Panc1 (cell line): ENCODE data around the gene MMRN2. TPM values are rescaled to one million over a fixed set of nuclear protein-coding genes. Genes with fewer than 3 reads are reported as not detected.

Experiments used
- ATAC-seq: fragments of 200-7000 bp; cut with Tn5 transposase; 2 replicates; pipeline ENCODE4 v1.9.1; 2020; ENCODE audit warnings: mild to moderate bottlenecking, moderate library complexity
- BruUV-seq: library from RNA; stranded (reverse); fragments of 400-500 nt; replicated peaks from 2 replicates; lab custom pipeline; 2021; lab: Mats Ljungman, UMichigan
- CTCF ChIA-PET: fragments of 300-600 bp; sonication (Branson Sonifier 250); formaldehyde crosslinking; loops from one replicate; lab custom pipeline; 2022; ENCODE audit warnings: antibody characterized with exemption; lab: Charles Lee
- POLR2A ChIA-PET: fragments of 300-600 bp; sonication (Branson Sonifier 250); formaldehyde crosslinking; loops from one replicate; lab custom pipeline; 2022; ENCODE audit warnings: antibody characterized with exemption; lab: Charles Lee
- DNase-seq: peaks from one replicate; pipeline ENCODE4 v3.0.0-alpha.2; 2010; ENCODE audit warnings: low read depth, low spot score
- H3K27ac ChIP-seq: 2 replicates; pipeline ENCODE4 v1.5.1; 2011; ENCODE audit warnings: mild to moderate bottlenecking, low read length, inconsistent platforms
- H3K27me3 ChIP-seq: fragments of 200-500 bp; sonication (Bioruptor generic); 2 replicates; pipeline ENCODE4 v1.6.0; 2014; ENCODE audit warnings: low read length, inconsistent platforms; ENCODE audit not compliant: control insufficient read depth, insufficient read depth
- H3K36me3 ChIP-seq: fragments of 200-500 bp; sonication (Bioruptor generic); 2 replicates; pipeline ENCODE4 v1.5.1; 2014; ENCODE audit warnings: inconsistent platforms, mild to moderate bottlenecking, low read length, moderate library complexity; ENCODE audit not compliant: control insufficient read depth, insufficient read depth
- H3K4me1 ChIP-seq: 2 replicates; pipeline ENCODE4 v1.5.1; 2011; ENCODE audit warnings: inconsistent platforms, mild to moderate bottlenecking, low read length, moderate library complexity; ENCODE audit not compliant: control insufficient read depth, insufficient read depth
- H3K4me3 ChIP-seq, 2 experiments: 2 replicates each; pipeline ENCODE4 v1.5.1; 2011 to 2012; ENCODE audit warnings: low read depth in 2 of 2, low read length in 2 of 2, mild to moderate bottlenecking in 2 of 2, inconsistent platforms in 1 of 2, moderate library complexity in 1 of 2
- H3K9me3 ChIP-seq: fragments of 200-500 bp; sonication (Bioruptor generic); 2 replicates; pipeline ENCODE4 v1.5.1; 2014; ENCODE audit warnings: low read depth, mild to moderate bottlenecking, inconsistent platforms, low read length, moderate library complexity; ENCODE audit not compliant: control insufficient read depth, insufficient read depth
- POLR2AphosphoS5 ChIP-seq: IDR thresholded peaks from 2 replicates; pipeline ENCODE4 v1.6.1; 2012; ENCODE audit warnings: mild to moderate bottlenecking, low read depth, low read length, moderate library complexity
- SIN3A ChIP-seq: IDR thresholded peaks from 2 replicates; pipeline ENCODE4 v1.6.1; 2012; ENCODE audit warnings: low read depth, mild to moderate bottlenecking, low read length, moderate library complexity, borderline replicate concordance; ENCODE audit not compliant: insufficient read depth
- TCF7L2 ChIP-seq: IDR thresholded peaks from 2 replicates; pipeline ENCODE4 v1.6.1; 2011; ENCODE audit warnings: mild to moderate bottlenecking, low read depth, low read length, inconsistent platforms
- in situ Hi-C: cut with HindIII; loops from 2 replicates; pipeline ENCODE4 v1.10.0; 2016; ENCODE audit warnings: low sequenced_read_pairs, low pct_unique_long_range_greater_than_20kb
- intact Hi-C: fragments of 100-400 bp; cut with micrococcal nuclease; formaldehyde crosslinking; loops from one replicate; pipeline ENCODE4 v1.10.0; 2022; ENCODE audit not compliant: unreplicated experiment
- total RNA-seq: library from RNA; stranded (reverse); gene quantifications from one replicate; pipeline ENCODE4 v1.2.1, GENCODE V29; 2021; ENCODE audit not compliant: unreplicated experiment
- TF ChIP-seq, protein P1 (sequence below), 2 experiments: IDR thresholded peaks; 2 replicates each; pipeline ENCODE4 v1.6.1; 2011 to 2012; ENCODE audit warnings: low read depth in 2 of 2, control low read depth in 1 of 2, low read length in 1 of 2, mild to moderate bottlenecking in 1 of 2, moderate library complexity in 1 of 2; ENCODE audit not compliant: insufficient read depth in 1 of 2
- TF ChIP-seq, protein P2 (sequence below): fragments of 450-650 bp; IDR thresholded peaks from 2 replicates; pipeline ENCODE4 v1.5.1; 2017; ENCODE audit warnings: mild to moderate bottlenecking

Gene MMRN2
- total RNA-seq, 1 experiment from 2014 or later = 1.0 TPM

DNA sequence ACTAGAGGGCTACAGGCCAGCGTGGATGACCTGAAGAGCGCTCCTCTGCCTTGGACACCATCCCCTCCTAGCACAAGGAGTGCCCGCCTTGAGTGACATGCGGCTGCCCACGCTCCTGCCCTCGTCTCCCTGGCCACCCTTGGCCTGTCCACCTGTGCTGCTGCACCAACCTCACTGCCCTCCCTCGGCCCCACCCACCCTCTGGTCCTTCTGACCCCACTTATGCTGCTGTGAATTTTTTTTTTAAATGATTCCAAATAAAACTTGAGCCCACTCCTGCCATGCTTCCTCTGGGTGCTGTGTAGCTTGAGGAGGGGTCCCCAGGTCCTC lies 5.5 kb upstream of the MMRN2 start:
- Histone ChIP-seq H3K4me1 (peaks cover 46% of the 10 kb centered on the region), H3K27me3 (no peaks in the 10 kb centered on the region), H3K4me3 (no peak overlapping the region), H3K9me3 (no peaks in the 10 kb centered on the region), H3K27ac (no peak overlapping the region), H3K36me3 (no peaks in the 10 kb centered on the region)
- no TSS peak for BruUV-seq
- ChIA-PET POLR2A (no interaction called here), CTCF (no interaction called here)
- in situ Hi-C loops = no loop called here
- TF ChIP-seq POLR2AphosphoS5 (no peak), SIN3A (no peak), TCF7L2 (no peak)
- TF ChIP-seq, protein P1, sequence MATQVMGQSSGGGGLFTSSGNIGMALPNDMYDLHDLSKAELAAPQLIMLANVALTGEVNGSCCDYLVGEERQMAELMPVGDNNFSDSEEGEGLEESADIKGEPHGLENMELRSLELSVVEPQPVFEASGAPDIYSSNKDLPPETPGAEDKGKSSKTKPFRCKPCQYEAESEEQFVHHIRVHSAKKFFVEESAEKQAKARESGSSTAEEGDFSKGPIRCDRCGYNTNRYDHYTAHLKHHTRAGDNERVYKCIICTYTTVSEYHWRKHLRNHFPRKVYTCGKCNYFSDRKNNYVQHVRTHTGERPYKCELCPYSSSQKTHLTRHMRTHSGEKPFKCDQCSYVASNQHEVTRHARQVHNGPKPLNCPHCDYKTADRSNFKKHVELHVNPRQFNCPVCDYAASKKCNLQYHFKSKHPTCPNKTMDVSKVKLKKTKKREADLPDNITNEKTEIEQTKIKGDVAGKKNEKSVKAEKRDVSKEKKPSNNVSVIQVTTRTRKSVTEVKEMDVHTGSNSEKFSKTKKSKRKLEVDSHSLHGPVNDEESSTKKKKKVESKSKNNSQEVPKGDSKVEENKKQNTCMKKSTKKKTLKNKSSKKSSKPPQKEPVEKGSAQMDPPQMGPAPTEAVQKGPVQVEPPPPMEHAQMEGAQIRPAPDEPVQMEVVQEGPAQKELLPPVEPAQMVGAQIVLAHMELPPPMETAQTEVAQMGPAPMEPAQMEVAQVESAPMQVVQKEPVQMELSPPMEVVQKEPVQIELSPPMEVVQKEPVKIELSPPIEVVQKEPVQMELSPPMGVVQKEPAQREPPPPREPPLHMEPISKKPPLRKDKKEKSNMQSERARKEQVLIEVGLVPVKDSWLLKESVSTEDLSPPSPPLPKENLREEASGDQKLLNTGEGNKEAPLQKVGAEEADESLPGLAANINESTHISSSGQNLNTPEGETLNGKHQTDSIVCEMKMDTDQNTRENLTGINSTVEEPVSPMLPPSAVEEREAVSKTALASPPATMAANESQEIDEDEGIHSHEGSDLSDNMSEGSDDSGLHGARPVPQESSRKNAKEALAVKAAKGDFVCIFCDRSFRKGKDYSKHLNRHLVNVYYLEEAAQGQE (IDR thresholded peaks at IDR 0.05; ENCODE audit: insufficient read depth in 1 of 2, low read depth in 2 of 2, low read length in 1 of 2) = no peak
- TF ChIP-seq, protein P2, sequence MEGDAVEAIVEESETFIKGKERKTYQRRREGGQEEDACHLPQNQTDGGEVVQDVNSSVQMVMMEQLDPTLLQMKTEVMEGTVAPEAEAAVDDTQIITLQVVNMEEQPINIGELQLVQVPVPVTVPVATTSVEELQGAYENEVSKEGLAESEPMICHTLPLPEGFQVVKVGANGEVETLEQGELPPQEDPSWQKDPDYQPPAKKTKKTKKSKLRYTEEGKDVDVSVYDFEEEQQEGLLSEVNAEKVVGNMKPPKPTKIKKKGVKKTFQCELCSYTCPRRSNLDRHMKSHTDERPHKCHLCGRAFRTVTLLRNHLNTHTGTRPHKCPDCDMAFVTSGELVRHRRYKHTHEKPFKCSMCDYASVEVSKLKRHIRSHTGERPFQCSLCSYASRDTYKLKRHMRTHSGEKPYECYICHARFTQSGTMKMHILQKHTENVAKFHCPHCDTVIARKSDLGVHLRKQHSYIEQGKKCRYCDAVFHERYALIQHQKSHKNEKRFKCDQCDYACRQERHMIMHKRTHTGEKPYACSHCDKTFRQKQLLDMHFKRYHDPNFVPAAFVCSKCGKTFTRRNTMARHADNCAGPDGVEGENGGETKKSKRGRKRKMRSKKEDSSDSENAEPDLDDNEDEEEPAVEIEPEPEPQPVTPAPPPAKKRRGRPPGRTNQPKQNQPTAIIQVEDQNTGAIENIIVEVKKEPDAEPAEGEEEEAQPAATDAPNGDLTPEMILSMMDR = no peak
- ATAC-seq (no peak), DNase-seq (no peak)
- intact Hi-C loops = no loop called here

DNA sequence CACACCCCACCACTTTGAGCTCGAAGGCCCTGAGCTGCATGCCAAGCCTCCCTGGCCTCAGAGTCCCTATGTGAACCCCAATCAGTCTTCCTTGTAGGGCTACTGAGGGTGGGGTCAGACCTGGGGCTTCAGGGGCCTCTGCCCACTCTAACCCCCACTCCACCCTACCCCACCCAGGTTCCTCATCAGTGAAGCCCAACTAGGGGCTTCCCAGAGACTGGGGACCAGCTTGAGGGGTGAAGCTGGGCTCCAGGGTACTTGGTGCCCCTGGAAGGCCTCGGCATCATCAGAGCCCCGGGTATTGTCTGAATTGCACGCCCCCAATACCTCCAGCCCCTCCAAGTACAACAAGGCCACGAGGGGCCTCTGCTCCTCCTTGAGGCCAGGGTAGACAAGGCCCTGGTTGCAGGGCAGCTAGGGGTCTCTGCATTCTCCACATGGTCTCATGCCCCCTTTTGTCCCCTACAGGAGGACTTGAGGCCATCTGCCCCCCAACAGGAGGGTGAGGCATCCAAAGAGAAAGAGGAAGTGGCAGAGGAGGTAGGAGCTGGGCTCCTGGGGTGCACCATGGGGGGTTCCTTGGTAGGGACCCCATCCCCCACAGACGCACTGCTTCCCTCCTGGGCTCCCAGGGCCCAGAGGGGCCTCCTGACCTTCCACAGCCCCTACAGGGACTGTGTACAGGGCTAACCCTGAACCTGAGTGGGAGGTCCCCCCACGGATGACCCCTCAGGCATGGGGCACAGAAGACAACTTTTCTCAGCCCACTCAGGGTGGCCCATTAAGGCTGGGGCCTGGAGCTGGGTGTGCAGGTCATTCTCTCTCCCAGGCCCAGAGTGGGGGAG lies 4.9 kb upstream of the MMRN2 start:
- Histone ChIP-seq H3K4me3 (no peak overlapping the region), H3K9me3 (no peaks in the 10 kb centered on the region), H3K36me3 (no peaks in the 10 kb centered on the region), H3K4me1 (peaks cover 45% of the 10 kb centered on the region), H3K27ac (no peak overlapping the region), H3K27me3 (no peaks in the 10 kb centered on the region)
- in situ Hi-C loops (no loop called here), intact Hi-C loops (no loop called here)
- CTCF ChIA-PET = no interaction called here
- no peak for DNase-seq
- POLR2A ChIA-PET = interaction anchor here (0.6 kb wide), 1 partner anchor 25 kb away, joined by 3 read pairs; no protein-coding TSS in a partner anchor
- no TSS peak for BruUV-seq
- TF ChIP-seq, protein P1 (IDR thresholded peaks at IDR 0.05; ENCODE audit: insufficient read depth in 1 of 2, low read depth in 2 of 2, low read length in 1 of 2) = no peak
- ATAC-seq = no peak
